Activated CD4-positive, CD25-positive, alpha-beta regulatory T cell treated with anti-CD3 and anti-CD28 coated beads, Interleukin-2, amount 50 U/mL, for 24 hours (primary cell): ENCODE data around the gene TOMM40.
"Not testable (repeated sequence)": the region's sequence is repeated elsewhere in the genome, so short reads cannot be mapped to it uniquely, and the experiment has no call there.

Source experiments
- ATAC-seq, 2 donors: fragments of 150-1000 bp; cut with Tn5 transposase; one replicate each; pipeline ENCODE4 v1.10.0; 2021; ENCODE audit warnings: mild to moderate bottlenecking in 1 of 2, moderate library complexity in 1 of 2

TOMM40 gene

GRCh38 chr19:44891016-44891882 is at the start of gene TOMM40:
TSS of gene TOMM40 (plus strand) at chr19:44891254. CDS start at chr19:44891416, 162 bp downstream.
- ATAC-seq, result no peak

- ATAC-seq, result no peak
These were observed 45.8 kb upstream of the TOMM40 start for GRCh38 chr19:44845286-44845611.

- ATAC-seq, result peak; percentile 57 to 65
These were observed 45.2 kb upstream of the TOMM40 start, which contains the start of gene NECTIN2 for GRCh38 chr19:44845612-44846454. TSS of gene NECTIN2 (plus strand) at chr19:44846297. CDS start at chr19:44846526, 229 bp downstream.

- no peak for ATAC-seq
These were observed 44.5 kb upstream of the TOMM40 start for GRCh38 chr19:44846455-44847143.

- ATAC-seq, result no peak
These were observed 43.7 kb upstream of the TOMM40 start for GRCh38 chr19:44847144-44848035.

GRCh38 chr19:44848036-44848811 is 42.8 kb upstream of the TOMM40 start:
- ATAC-seq, result no peak

GRCh38 chr19:44848812-44849447 is 42.1 kb upstream of the TOMM40 start:
- no peak for ATAC-seq

- ATAC-seq, result no peak
These were observed 40.4 kb upstream of the TOMM40 start for GRCh38 chr19:44850641-44851109.

- peak in 1 of 2 donors; percentile 27 for ATAC-seq
These were observed 39.6 kb upstream of the TOMM40 start for GRCh38 chr19:44851427-44851826.

- no peak for ATAC-seq
These were observed 35.4 kb upstream of the TOMM40 start for GRCh38 chr19:44855606-44856005.

GRCh38 chr19:44856421-44857083 is 34.5 kb upstream of the TOMM40 start:
- no peak for ATAC-seq

GRCh38 chr19:44857837-44858236 is 33.2 kb upstream of the TOMM40 start:
- no peak for ATAC-seq

- ATAC-seq, result not testable (repeated sequence)
These were observed 29.5 kb upstream of the TOMM40 start for GRCh38 chr19:44861576-44861975.

- ATAC-seq, result no peak
These were observed 27.1 kb upstream of the TOMM40 start for GRCh38 chr19:44863990-44864389.

- ATAC-seq, result no peak
These were observed 25.8 kb upstream of the TOMM40 start for GRCh38 chr19:44865196-44865767.

GRCh38 chr19:44866664-44867063 is 24.4 kb upstream of the TOMM40 start:
- no peak for ATAC-seq

GRCh38 chr19:44867578-44867977 is 23.5 kb upstream of the TOMM40 start:
- ATAC-seq, result no peak

- ATAC-seq, result no peak
These were observed 21.2 kb upstream of the TOMM40 start for GRCh38 chr19:44869733-44870470.

GRCh38 chr19:44871809-44872208 is 19.2 kb upstream of the TOMM40 start:
- ATAC-seq, result no peak
